ENCODE measurements around the gene CRX.

- TF ChIP-seq CTCF (IDR thresholded peaks at IDR 0.05) (no peak), POLR2A (IDR thresholded peaks at IDR 0.05) (no peak)
These were observed 64.3 kb downstream of the CRX start, which contains the start of gene SULT2A1 for GRCh38 chr19:47886010-47886559.
